HG02840 (cell line): ENCODE measurements around the gene EYA2.

Experiments
- ATAC-seq: cut with Tn5 transposase; IDR thresholded peaks from one replicate; pipeline ENCODE4 v1.9.1; 2021; ENCODE audit warnings: mild to moderate bottlenecking, moderate library complexity, moderate number of reproducible peaks; ENCODE audit not compliant: unreplicated experiment, low FRiP score

The EYA2 gene

DNA sequence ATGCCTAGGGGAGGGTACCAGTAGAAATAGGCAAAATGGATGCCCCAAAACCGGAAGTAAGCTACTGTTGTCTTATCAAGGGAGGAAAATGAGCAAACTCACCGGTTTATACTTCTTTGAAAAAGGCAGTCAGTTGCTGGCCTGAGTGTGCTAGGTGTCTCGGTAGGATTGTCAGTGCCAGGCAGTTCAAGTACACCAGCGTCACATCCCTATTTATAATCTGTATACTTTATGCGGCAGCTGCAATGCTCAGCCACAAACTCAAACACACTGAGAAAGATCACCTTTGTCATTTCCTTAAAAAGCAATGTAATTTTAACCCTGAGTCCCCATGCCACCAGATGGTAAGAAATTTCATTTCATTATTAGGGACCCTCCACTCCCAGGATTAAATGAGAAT, 196.2 kb downstream of the EYA2 start:
- ATAC-seq: no peak

DNA sequence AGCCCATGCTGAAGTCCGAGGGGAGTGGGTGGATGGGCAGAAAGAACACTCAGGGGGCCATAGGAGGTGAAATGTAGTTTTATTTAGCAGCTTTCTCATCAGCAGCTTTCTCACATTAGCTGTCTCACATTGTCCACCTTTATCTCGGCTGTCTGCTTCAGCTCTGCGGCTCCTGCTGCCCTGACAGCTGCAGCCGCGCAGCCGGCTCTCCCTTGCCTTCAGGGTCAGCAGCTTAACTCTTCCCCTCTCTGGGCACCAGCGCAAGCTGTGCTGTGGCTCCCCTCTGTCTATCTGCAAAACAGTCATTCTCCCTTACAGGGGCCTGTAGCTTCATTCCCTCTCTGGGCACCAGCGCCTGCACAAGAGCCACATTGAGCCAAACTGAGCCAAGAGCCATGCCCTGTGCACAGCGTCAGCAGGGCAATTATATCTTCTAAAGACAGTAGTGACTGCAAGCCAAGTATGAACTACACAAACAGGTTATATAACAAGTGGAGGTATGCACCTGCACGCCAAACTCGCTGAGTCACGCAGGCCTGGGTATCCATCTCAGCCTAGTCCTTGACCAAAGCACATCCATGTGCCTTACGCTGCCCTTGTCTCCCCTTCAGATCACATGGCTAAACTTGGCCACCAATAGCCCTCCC, 198.8 kb downstream of the EYA2 start:
- ATAC-seq: no peak

DNA sequence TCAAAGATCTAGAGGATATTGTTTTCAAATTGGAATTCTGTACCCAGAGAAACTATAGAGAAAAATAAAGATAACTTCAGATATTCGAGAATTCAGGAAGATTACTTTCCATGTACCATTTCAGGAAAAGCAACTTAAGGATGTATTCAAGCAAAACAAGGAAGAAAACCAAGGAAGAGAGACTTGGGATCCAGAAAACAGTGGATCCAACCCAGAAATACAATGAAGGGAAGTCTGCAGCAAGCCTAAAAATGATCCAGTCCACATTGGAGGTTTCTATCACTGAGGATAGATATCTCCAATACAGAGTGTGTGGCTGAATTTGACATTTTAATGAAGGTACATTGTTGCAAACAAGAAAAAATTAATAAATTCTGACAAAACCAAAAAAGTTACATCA, 201.0 kb downstream of the EYA2 start:
- no peak for ATAC-seq

DNA sequence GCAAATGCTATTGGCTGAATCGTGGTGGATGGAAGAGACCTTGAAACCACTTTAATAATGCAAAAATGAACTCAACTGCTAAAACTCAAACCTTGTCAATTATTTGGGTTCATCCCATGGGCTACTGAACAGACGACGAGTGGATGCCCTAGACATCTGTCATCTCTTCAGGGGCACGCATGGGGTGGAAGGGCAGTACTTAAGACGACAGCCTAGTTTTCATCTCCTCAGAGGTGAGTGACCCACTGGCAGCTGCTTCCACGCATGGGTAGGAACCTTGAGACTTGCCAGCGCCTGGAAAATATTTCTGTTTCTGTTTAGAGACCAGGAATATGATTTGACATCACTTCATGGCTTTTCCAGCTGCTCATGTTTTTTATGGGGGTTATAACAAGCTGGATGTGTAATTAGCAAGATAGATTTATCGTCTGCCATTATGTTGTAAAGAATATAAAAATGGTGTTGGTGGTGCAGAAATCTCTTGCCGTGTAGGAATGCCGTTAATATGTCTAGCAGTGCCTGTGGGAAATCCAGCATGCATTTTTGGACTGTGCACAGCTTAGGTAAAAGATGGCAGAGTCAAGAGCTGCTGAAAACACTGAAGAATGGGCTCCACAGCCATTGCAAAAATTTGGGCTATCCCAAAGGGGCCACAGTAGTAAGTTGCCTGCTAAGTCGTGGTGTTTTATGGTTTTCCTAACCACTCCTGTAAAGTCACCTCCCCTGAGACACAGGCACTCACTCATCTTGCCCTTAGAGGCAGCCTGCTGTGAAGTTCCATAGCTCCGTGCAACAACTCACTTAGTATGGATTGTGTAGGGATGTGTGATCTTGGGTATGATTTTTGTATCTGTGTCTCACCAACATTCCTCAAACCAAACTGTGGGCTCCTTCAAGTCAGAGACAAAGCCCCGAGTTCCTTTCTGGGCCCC, 203.3 kb downstream of the EYA2 start:
- no peak for ATAC-seq

DNA sequence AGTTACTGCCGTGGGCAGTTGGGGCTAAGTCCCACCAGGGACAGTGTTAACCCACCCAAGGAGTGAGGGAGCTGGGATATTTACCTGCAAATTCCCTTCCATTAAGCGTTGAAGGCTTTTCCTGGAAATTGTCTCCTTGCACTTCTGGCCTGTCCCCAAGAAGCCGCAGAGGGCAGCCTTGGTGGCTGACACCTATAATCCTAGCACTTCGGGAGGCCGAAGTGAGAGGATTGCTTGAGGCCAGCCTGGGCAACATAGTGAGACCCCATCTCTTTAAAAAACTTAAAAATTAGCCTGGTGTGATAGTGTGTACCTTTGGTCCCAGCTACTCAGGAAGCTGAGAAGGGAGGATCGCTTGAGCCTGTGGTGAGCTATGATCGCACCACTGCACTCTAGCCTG, 204.4 kb downstream of the EYA2 start:
- ATAC-seq: no peak

DNA sequence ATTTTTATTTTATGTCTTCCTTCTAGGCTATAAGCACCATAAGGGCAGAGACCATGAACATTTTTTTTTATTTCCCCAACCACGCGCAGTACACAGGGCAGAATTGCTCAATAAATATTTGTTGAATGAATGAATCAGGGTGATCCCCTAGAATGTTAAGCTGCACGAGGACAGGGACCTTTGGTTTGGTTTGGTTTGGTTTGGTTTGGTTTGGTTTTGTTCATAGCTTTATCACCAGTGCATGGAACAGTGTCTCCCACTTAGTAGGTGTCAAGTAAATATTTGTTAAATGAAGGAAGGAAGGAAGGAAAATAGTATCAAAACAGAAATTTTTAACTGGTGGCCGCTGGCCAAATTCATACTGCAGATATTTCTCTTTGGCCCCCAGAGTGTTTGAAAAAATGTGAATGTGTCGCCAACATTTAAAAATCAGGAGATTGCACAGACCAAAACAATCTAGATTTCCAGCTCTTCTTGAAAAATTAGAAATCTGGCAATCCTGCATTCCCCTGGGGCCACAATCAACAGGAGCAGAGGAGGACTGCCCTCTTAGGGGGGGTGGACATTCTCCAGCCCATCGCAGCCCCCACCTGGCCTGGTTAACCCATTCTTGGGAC, 205.3 kb downstream of the EYA2 start:
- ATAC-seq: no peak

DNA sequence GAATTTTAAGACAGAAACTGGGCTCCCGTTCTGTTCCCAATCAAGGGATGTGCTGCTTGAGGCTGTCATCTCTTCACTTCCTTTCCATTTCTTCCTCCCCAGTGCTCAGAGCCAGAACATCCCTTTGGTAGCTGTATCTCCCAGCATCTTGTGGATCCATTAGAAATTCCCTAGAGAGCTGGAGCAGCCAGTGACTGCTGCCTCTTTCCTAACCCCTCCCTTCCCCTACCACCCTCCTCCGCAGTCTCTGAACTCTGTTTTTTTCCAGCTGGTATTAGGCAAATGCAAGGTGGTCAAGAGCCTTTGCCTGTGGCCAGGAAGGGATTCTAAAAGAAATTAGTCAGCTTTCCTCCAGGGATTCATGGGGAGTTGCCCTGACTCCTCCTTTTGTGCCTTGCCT, 208.0 kb downstream of the EYA2 start:
- no peak for ATAC-seq

DNA sequence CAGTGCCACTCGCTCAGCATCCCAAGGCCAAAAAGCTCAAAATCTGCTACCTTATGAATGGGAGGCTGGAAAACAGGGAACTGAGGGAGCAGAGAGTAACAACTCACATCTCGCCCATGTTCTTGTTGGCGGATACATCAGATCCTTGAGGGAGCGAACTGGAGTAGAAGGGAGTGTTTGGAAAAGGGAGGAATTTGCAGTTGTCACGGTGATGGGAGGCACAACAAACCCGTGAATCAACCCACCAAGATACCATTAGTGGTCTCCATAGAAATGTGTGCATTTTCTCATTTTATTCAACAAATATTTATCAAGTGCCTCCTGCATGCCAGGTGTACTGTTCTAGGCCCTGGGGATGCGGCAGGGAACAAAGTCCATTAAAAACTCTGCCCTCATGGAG, 212.1 kb downstream of the EYA2 start:
- ATAC-seq: no peak

DNA sequence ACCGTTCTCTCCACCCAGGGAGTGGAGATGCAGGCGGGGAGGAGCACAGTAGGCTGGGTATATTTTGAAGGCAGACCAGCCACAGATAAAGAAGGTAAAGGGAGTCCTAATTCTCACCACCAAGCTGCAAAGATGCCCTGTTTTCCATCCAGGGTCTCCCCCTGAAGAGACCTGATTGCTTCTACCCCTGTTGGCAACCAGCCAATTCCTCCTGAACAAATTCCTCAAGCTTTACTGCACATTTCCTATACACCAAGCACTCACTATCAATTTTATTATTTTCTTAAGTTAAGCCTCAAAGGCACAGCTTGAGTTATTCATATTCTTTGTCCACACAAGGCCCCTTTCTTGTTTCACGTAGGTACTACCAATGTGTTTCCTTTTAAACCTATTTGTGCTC, 214.4 kb downstream of the EYA2 start:
- ATAC-seq: no peak

DNA sequence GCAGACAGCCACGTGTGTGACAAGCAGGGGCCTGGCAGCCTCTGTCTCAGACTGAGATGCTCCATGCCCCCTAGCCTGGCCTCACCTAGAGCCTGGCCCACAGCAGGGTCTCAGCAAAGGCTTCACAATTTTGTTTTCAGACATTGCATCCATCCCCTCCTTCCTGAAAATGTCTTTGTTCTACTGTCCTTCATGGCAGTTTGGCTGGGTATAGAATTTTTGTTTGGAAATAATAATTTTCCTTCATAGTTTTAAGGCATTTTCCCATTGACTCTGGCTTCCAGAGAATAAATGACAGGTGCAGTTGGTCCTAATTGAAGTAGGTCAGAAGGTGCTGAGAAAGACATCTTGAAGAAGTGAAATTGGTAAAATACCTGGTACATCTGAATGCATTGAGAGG, 216.2 kb downstream of the EYA2 start:
- ATAC-seq: no peak

DNA sequence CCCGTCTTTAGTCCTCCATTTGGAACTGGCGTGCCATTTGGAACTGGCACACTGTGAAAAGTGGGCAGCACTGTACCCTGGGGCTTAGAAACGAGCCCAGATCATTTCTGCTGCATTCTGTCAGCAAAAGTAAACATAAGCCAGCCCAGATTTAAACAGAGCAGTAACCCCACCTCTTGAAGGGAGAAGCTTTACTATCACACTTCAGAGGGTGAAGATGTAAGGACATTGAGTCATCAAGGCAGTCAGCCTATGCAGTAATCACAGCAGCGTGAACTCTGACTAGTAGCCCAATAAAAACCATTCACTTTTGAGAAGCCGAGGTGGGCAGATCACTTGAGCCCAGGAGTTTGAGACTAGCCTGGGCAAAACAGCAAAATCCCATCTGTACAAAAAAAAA, 216.9 kb downstream of the EYA2 start:
- no peak for ATAC-seq

DNA sequence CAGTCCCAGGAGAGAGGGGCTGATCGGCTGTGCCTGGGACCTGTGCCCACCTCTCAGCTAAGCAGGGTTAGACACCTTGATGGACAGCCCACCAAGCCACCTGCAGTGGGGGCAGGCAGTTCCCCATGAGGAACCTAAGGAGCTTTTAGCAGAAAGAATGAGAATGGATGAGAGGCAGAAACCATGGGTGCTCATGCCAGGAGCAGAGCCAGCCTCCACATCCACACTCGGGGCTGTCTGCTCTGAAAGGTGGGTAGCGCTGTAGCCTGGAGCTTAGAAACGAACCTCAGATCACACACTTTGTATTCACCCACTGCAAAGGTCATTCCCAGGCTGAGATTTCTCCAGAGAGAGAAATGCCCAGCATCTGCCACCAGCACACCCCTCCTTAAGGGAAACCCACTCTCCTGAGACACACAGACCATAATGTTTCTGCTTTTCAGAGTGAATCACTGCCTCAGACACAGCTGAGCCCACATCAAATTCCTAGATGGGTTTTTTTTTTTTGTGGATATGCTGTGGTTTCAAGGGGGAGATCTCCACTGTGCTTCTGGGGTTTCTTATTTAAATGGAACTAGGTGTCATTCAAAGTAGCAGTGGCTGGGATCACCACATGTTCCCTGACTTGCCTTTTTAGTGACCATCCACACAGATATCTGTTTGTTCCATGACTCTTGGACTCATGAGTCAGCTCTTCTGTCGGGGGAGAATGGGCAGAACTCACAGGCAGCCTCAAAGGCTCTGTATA, 218.9 kb downstream of the EYA2 start:
- no peak for ATAC-seq

DNA sequence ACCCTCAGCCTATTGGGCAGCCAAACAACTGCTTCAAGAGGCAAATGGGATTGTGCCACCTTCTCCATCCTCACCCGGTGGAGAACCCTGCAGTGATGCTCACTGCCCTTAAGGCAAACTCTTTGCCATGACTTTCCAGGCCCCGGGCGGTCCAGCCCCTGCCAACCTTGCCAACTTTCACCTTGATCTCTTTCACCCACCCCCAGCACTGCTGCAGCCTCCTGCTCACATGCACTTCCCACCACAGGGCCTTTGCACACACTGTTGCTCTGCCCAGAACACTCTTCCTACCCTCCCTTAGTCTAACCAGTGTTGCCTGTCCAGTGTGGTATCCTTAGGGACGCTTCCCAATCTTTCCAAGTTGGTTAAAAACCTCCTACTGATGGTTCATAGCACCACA, 221.1 kb downstream of the EYA2 start:
- ATAC-seq: no peak

DNA sequence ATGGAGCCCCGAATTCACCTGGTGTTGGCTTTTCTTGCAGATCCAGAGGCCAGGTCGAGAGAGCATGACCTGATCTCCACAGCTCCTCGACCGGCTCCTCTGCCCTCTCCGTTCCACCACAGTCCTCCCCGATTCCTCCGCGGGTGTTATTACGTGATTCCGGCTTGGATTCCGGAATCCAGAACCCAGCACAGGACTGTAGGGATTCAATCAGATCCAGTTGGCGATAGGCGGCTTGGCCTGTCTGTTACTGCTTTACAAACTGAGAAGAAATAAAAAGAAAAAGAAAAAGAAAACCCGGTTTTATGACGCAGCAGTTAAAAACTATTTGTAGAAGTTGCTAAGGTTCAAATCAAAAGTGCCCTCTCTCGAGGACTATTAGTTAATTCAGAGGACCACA, 222.7 kb downstream of the EYA2 start:
- ATAC-seq: no peak

DNA sequence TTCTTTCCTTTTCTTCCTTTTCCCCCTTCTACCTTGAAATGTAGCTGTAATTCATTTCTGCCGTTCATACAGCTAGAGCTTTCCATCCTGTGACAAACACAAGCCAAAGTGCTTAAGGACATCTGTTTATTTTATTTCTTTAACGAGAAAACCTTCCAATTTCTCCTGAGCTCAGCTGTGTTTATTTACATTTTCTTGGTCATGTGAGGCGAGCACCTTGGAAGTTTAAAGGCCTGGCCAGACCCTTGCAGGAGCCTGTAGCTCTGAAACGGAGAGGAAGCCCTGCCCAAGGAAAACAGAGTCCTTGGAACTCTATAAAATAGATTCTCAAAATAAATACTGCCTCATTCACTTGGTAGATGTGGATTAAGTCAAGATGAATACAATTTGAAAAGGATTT, 223.1 kb downstream of the EYA2 start:
- no peak for ATAC-seq

DNA sequence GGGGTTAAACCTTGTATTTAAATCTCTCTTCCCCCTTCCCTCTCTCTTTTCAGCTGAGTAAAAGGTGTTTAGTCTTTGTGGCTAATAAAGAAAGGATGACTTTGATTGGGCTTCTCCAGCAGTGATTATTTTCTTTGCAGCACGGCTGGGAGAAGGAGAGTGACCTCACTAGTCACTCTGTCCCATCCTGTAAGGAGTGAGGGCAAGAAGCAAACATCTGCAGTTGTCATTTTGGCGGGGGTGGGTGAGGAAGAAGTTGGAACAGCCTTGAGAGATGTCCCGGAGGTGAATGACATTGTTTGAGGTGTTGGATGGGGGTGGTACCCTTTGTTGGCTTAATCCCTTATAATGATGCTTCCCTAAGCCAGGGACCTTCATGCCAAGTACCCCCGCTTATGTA, 223.6 kb downstream of the EYA2 start:
- ATAC-seq: no peak

DNA sequence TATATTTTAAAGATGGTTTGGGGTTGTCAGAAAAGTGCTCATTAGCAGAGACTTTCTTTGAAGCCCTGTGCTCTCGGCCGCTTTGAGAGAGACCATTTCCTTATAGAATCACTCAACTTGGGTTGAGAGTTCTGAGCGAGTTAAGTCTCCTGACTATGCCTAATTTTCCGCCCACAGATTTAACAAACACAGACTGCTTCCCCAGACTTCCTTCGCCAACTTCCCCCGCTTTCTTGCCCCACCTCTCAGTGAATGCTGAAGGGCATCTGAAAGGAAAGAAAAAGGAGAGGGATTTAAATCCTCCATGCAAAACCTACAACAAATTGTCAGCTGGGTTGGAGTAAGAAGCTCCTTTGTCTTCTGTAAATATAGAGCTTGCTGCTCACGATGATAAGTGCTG, 224.0 kb downstream of the EYA2 start:
- ATAC-seq: no peak

DNA sequence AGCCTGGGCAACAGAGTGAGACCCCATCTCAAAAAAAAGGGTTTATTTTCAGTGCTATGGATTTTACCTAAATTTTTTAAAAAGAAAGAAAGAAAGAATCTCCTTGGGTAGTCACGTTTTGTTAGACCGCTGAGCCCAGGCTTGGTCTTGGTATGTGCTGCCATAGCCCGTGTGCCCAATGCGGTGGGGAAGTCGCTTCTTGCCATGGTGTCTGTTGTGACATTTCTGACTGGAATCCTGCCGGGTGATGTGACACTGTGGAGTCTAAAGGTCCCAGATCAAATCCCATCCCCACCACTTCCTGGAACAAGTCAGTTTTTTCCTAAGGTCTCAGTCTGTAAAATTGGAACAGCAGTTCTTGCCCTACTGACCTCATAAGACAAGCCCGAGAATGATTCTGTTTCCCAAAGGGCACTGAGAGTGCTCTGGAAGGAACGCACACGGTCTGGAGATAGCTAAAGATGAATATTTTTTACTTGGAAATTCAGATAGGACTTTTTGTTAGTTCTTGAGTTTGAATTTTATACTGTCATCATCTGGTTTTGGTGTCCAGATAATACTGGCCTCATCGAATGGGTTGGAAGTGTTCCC, 225.8 kb downstream of the EYA2 start:
- ATAC-seq: no peak

DNA sequence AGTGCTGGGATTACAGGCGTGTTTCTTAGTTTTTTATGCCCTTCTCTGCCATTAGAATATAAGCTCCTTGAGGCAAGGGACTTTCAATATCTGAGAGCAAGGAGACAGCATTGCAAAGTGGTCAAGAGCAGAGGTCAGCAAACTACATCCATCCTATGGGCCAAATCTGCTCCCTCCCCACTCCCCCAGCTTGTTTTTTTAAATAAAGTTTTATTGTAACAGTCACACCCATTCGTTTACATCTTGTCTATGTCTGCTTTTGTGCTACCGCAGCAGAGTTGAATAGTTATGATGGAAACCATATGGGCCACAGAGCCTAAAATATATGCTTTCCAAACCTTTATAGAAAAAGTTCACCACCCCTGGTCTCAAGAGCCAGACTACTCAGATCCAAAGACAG, 227.9 kb downstream of the EYA2 start:
- ATAC-seq: no peak

DNA sequence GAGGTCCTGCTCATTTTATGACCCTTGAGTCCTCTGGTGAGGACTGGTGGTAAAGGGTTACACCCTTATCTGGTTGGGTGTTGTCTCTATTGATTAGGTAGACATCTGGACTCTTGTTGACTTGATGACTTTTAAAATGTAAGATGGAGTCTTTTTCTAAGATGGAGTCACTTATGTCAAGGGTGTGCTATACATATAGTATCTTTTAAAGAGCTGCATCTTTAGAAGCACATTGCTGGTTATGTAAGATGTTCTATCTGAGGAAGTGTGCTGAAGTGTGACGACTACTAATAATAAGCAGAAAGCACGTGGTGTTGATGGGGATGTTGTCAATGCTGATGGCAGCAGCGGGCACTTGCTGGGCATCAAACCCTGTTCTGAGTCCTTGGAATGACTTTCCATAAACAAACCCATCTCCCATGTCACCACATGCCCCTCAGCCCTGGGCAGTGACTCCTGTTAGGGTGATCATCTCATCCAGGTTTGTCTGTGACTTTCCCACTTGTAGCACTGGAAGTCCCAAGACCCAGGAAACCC, 229.6 kb downstream of the EYA2 start:
- no peak for ATAC-seq

DNA sequence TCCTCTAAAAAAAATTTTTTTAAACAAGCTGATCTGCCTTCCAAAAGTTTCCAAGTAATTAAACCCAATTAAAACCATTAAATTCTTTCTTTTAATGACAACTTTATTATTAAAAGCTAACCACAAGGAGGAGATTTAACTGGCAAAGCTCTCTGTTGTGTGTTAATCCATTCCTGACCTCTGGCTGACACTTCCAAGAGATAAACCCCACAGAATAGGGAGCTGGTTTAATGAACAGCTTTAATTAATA, 230.8 kb downstream of the EYA2 start:
- ATAC-seq: no peak
